GM23248 (cell line): Measurements from ENCODE around the gene RUFY3. TPM values are rescaled to one million over a fixed set of nuclear protein-coding genes. Genes with fewer than 3 reads are reported as not detected.
A peak's percentile ranks its signal among the peaks of the same experiment; 100 is the strongest.

ENCODE experiments used
- DNase-seq: peaks from one replicate; pipeline ENCODE4 v3.0.0-alpha.2; 2015
- H2AFZ ChIP-seq: fragments of 200-600 bp; sonication (generic); 2 replicates; pipeline ENCODE4 v1.6.1; 2016; ENCODE audit warnings: antibody characterized with exemption
- H3F3A ChIP-seq: fragments of 200-600 bp; sonication (generic); 2 replicates; pipeline ENCODE4 v1.6.1; 2016; ENCODE audit warnings: mild to moderate bottlenecking, antibody characterized with exemption, mixed run types; ENCODE audit not compliant: insufficient read depth
- H3K27ac ChIP-seq: fragments of 200-600 bp; sonication (generic); 2 replicates; pipeline ENCODE4 v1.5.1; 2016; ENCODE audit warnings: mild to moderate bottlenecking
- H3K27me3 ChIP-seq: fragments of 200-600 bp; sonication (generic); replicated peaks from 2 replicates; pipeline ENCODE4 v1.6.1; 2016; ENCODE audit warnings: mild to moderate bottlenecking; ENCODE audit not compliant: insufficient read depth
- H3K36me3 ChIP-seq: fragments of 200-600 bp; sonication (generic); 2 replicates; pipeline ENCODE4 v1.6.1; 2016; ENCODE audit warnings: low read depth, mild to moderate bottlenecking
- H3K4me1 ChIP-seq: fragments of 200-600 bp; sonication (generic); 2 replicates; pipeline ENCODE4 v1.6.1; 2016; ENCODE audit warnings: mild to moderate bottlenecking; ENCODE audit not compliant: insufficient read depth
- H3K4me2 ChIP-seq: fragments of 200-600 bp; sonication (generic); one replicate; pipeline ENCODE4 v1.6.1; 2016; ENCODE audit warnings: mild to moderate bottlenecking; ENCODE audit not compliant: unreplicated experiment
- H3K4me3 ChIP-seq: fragments of 200-600 bp; sonication (generic); 2 replicates; pipeline ENCODE4 v1.5.1; 2016; ENCODE audit warnings: mild to moderate bottlenecking
- H3K79me2 ChIP-seq: fragments of 200-600 bp; sonication (generic); 2 replicates; pipeline ENCODE4 v1.6.1; 2016; ENCODE audit warnings: mild to moderate bottlenecking; ENCODE audit not compliant: insufficient read depth
- H3K9ac ChIP-seq: fragments of 200-600 bp; sonication (generic); 2 replicates; pipeline ENCODE4 v1.6.1; 2016; ENCODE audit warnings: mild to moderate bottlenecking
- H3K9me2 ChIP-seq: fragments of 200-600 bp; sonication (generic); 2 replicates; pipeline ENCODE4 v1.6.1; 2016; ENCODE audit warnings: mixed run types, mild to moderate bottlenecking, moderate library complexity; ENCODE audit not compliant: insufficient read depth
- H3K9me3 ChIP-seq: fragments of 200-600 bp; sonication (generic); one replicate; pipeline ENCODE4 v1.6.1; 2017; ENCODE audit warnings: low read depth
- H4K20me1 ChIP-seq: fragments of 200-600 bp; sonication (generic); 2 replicates; pipeline ENCODE4 v1.6.0; 2016; ENCODE audit not compliant: insufficient read depth
- EZH2 ChIP-seq: fragments of 200-600 bp; sonication (generic); IDR thresholded peaks from 2 replicates; pipeline ENCODE4 v1.6.1; 2018; ENCODE audit warnings: antibody characterized with exemption, mild to moderate bottlenecking; ENCODE audit not compliant: insufficient read depth, poor library complexity, severe bottlenecking
- EZH2phosphoT487 ChIP-seq: fragments of 200-600 bp; sonication (generic); IDR thresholded peaks from 2 replicates; pipeline ENCODE4 v1.6.1; 2018; ENCODE audit warnings: antibody characterized with exemption, moderate library complexity, mild to moderate bottlenecking, low read depth; ENCODE audit not compliant: insufficient read depth
- WGBS, 2 experiments: methylation state at CpG; one replicate each; pipeline ENCODE4 v1.1.6; 2015 to 2017; ENCODE audit warnings: low lambda C conversion rate in 2 of 2, low coverage in 1 of 2; ENCODE audit errors: missing lambda C conversion rate in 2 of 2; 5-methylcytosine and 5-hydroxymethylcytosine counted together
- in situ Hi-C: fragments of 300-500 bp; cut with MboI; formaldehyde crosslinking; loops from 2 replicates; pipeline ENCODE4 v1.15.0; 2020
- polyA plus RNA-seq: library from polyadenylated mRNA; unstranded; fragments of >200 nt; fragmentation: Nextera tagmentation; extraction: Ambion mirVana; gene quantifications from 2 replicates; pipeline ENCODE4 v1.2.1, GENCODE V29; 2016
- total RNA-seq: library from RNA; depleted of rRNA; stranded (reverse); fragments of >200 nt; shearing (Covaris generic); gene quantifications from 2 replicates; pipeline ENCODE4 v1.2.3, GENCODE V29; 2014

Gene RUFY3
- total and polyA plus RNA-seq, 2 experiments from 2014 or later: 13.5 to 24.0 TPM

GRCh38 chr4:70706516-70706915, 15.2 kb upstream of the RUFY3 start:
- peak overlapping the region; percentile 94 for H2AFZ ChIP-seq
- peak; percentile 52 for DNase-seq
- 57 to 68% methylated on average over 1 of the region's 1 CpG for WGBS, 2 experiments

DNA sequence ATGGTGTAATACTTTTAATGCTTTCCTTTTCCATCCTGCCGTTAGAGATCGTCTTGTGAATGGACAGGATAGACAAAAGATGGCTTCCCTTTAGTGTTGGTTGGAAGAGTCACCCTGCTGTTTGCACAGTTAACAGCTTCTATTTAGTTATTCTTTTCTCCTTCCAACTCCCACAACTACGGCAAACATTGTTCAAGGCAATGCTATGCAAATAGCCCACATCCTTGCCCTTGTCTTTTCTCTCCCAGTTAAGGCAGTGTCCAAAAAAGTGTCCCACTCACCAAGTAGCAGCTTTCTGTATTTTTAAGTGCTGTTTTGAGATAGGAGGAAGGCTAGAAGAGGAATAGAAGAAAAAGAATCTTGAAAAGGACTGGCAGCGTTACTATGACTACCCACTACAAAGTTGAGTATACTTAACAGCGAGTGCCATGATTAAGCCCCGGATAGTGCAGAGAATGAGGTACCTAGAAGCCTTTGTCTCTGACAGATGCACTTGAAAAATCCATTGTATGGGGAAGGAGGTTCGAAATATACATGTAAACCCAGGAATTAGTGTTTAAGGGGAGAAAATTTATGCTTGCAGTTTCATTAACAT, 12.1 kb upstream of the RUFY3 start:
- Histone ChIP-seq H2AFZ (no peak overlapping the region), H3K4me2 (no peak overlapping the region), H3K9me3 (no peaks in the 10 kb centered on the region), H3K4me3 (no peak overlapping the region), H4K20me1 (no peaks in the 10 kb centered on the region), H3K9me2 (no peaks in the 10 kb centered on the region), H3K79me2 (peaks cover 88% of the 10 kb centered on the region), H3K27me3 (no peaks in the 10 kb centered on the region), H3K4me1 (peaks cover 16% of the 10 kb centered on the region), H3F3A (peaks cover 21% of the 10 kb centered on the region), H3K27ac (no peak overlapping the region), H3K36me3 (no peaks in the 10 kb centered on the region), H3K9ac (no peak overlapping the region)
- in situ Hi-C loops: no loop called here
- no peak for TF ChIP-seq EZH2
- no peak for TF ChIP-seq EZH2phosphoT487
- no peak for DNase-seq
- WGBS, 2 experiments: 94 to 97% methylated on average over 7 of the region's 7 CpGs

More at GRCh38 chr4:70706516-70706915, 15.2 kb upstream of the RUFY3 start:
- H3K4me2 ChIP-seq: peak overlapping the region; percentile 95
- peak overlapping the region; percentile 91 for H3K4me3 ChIP-seq
- no peaks in the 10 kb centered on the region for H3K36me3 ChIP-seq
- H3K79me2 ChIP-seq: peaks cover 56% of the 10 kb centered on the region
- H3K9ac ChIP-seq: peak overlapping the region; percentile 89
- H3K9me2 ChIP-seq: no peaks in the 10 kb centered on the region
- in situ Hi-C loops: no loop called here
- peak overlapping the region; percentile 76 for H3K27ac ChIP-seq
- no peaks in the 10 kb centered on the region for H4K20me1 ChIP-seq
- TF ChIP-seq EZH2phosphoT487 (no peak), EZH2 (no peak)
- H3F3A ChIP-seq: peaks cover 35% of the 10 kb centered on the region
- no peaks in the 10 kb centered on the region for H3K9me3 ChIP-seq
- no peaks in the 10 kb centered on the region for H3K27me3 ChIP-seq
- peaks cover 22% of the 10 kb centered on the region for H3K4me1 ChIP-seq

- Histone ChIP-seq H3K9me3 (no peaks in the 10 kb centered on the region), H3K36me3 (no peaks in the 10 kb centered on the region), H3K27ac (no peak overlapping the region), H3K4me1 (peaks cover 12% of the 10 kb centered on the region), H3K27me3 (no peaks in the 10 kb centered on the region), H3K4me2 (no peak overlapping the region), H3K9me2 (no peaks in the 10 kb centered on the region), H3F3A (peaks cover 12% of the 10 kb centered on the region), H4K20me1 (no peaks in the 10 kb centered on the region), H3K79me2 (peaks cover 100% of the 10 kb centered on the region), H3K9ac (no peak overlapping the region), H2AFZ (no peak overlapping the region), H3K4me3 (no peak overlapping the region)
- DNase-seq: no peak
- in situ Hi-C loops: no loop called here
- 85 to 91% methylated on average over 3 of the region's 3 CpGs for WGBS, 2 experiments
- no peak for TF ChIP-seq EZH2
- TF ChIP-seq EZH2phosphoT487: no peak
Observed at GRCh38 chr4:70711599-70711998, 10.2 kb upstream of the RUFY3 start.

DNA sequence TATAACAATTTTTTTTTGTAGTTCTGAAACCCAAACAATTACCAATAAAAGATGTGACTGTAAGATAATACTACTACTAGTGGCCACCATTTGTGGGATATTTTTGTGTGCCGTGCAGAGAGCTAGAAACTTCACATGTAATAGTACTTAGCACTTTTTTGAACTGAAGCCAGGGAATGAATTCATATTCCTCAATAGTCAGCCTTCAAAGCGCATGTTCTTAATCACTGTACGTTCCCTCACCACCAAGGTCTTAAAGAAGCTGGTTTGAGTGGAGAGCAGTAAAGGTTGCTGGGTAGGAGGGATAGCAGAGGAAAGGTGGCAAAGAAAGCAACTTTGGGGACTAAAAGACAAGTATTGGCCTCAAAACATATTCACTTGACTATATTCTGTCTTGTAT, 9.6 kb upstream of the RUFY3 start:
- Histone ChIP-seq H3K27ac (no peak overlapping the region), H3K27me3 (no peaks in the 10 kb centered on the region), H3K4me3 (no peak overlapping the region), H3K79me2 (peaks cover 100% of the 10 kb centered on the region), H3K4me1 (peaks cover 6% of the 10 kb centered on the region), H3K9me3 (no peaks in the 10 kb centered on the region), H4K20me1 (no peaks in the 10 kb centered on the region), H3F3A (peaks cover 7% of the 10 kb centered on the region), H3K9me2 (no peaks in the 10 kb centered on the region), H2AFZ (no peak overlapping the region), H3K9ac (no peak overlapping the region), H3K4me2 (no peak overlapping the region), H3K36me3 (no peaks in the 10 kb centered on the region)
- DNase-seq: peak; percentile 41
- TF ChIP-seq EZH2: no peak
- no peak for TF ChIP-seq EZH2phosphoT487
- WGBS, 2 experiments: 29 to 40% methylated on average over 3 of the region's 3 CpGs
- in situ Hi-C loops: no loop called here
